CD4-positive, alpha-beta T cell treated with Interleukin-15 for 1 hour (primary cell): ENCODE results near the gene PLAC9.
"Not testable (repeated sequence)": the region's sequence is repeated elsewhere in the genome, so short reads cannot be mapped to it uniquely, and the experiment has no call there.

Source experiments
- DNase-seq: peaks from one replicate; pipeline ENCODE4 v3.0.0-alpha.2; 2020

The PLAC9 gene, protein sequence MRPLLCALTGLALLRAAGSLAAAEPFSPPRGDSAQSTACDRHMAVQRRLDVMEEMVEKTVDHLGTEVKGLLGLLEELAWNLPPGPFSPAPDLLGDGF

DNA sequence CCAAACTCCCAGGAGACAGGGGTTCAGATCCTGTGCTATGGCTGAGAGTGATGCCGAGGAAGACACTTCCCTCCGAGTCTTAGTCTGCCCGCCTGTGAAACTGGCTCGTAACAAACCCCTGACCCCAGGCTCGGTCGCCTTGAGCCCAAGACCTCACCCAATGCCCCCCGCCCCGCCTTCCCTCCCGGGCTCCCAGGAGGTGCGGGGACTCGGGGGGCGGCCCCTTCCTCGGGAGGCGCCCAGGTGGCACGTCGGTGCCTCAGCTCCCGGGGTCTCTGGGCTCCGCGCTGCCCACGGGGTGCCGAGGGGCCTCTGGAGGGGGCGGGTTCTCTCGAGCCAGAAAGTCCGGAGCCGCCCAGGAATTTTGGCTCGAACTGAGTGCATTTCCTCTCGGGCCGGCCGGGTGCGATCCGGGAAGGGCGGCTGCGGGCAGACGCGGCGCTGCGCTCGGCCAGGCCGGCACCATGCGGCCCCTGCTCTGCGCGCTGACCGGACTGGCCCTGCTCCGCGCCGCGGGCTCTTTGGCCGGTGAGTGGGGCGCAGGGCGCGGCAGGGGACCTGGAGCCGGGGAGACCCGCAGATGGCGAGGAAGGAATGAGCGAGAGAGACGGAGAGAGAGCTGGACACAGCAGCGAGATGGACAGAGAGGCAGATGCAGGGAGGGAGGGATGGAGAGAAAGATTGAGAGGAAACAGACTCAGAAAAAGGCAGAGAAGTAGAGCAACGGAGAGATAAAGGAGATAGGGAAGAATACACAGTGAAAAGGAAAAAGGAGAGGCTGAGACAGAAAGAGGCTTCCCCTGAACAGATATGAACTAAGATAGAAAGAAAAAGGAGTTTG, at the start of gene PLAC9:
Gene PLAC9 (plus strand): TSS at position 432 of the 841 bp plus-strand sequence. CDS start 33 bp downstream, at position 465.
- DNase-seq = no peak

DNA sequence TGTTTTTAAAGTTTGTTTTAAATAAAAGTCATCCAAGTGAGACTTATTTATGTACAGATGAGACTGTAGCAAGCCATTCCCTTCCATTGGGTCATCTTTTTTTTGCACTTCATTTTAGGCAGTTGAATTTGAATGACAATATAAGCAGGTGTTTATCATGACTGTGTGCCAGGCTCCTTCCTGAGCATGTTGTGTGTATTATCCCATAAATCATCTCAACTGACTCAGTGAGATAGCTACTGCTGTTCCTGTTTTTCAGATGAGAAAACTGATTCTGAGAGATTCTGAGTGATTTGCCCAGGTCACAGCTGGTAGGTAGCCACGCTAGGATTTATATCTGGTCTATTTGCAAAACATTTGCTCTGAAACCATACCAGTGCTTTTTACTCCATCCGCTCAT, 42.4 kb upstream of the PLAC9 start:
- no peak for DNase-seq

DNA sequence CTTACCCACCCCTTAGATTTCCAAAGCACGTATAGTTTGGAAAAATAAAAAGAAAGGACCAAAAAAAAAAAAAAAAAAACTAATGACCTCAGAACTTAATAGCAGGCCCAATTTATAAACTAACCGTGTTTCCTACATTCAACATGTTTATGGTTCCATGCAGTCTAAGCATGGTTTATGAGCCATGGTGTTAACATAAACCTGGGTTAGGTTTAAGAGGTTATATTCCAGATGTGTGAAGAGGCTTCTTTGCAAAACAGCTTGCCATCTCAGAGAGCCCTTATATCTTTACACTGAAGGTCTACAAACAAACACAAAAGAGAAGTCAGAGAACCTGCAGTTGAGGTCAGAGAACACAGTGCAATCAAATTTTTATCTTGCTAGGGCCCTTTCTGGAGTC, 38.3 kb upstream of the PLAC9 start:
- no peak for DNase-seq

DNA sequence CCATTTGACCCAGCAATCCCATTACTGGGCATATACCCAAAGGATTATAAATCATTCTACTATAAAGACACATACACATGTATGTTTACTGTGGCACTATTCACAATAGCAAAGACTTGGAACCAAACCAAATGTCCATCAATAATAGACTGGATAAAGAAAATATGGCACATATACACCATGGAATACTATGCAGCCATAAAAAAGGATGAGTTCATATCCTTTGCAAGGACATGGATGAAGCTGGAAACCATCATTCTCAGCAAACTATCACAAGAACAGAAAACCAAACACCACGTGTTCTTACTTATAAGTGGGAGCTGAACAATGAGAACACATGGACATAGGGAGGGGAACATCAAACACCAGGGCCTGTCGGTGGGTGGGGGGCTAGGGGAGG, 34.3 kb upstream of the PLAC9 start:
- DNase-seq = not testable (repeated sequence)

DNA sequence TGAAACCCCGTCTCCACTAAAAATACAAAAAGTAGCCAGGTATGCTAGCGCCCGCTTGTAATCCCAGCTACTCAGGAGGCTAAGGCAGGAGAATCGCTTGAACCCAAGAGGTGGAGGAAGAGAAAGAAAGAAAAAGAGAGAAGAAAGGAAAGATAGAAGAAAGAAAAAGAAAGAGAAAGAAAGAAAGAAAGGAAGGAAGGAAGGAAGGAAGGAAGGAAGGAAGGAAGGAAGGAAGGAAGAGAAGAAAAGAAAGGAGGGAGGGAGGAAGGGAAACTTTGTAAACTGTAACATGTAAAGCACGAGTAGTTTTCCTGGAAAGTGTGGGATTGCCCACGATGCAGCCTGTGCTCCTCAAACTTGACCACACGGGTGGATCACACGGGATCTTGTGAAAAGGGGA, 33.2 kb upstream of the PLAC9 start:
- not testable (repeated sequence) for DNase-seq

DNA sequence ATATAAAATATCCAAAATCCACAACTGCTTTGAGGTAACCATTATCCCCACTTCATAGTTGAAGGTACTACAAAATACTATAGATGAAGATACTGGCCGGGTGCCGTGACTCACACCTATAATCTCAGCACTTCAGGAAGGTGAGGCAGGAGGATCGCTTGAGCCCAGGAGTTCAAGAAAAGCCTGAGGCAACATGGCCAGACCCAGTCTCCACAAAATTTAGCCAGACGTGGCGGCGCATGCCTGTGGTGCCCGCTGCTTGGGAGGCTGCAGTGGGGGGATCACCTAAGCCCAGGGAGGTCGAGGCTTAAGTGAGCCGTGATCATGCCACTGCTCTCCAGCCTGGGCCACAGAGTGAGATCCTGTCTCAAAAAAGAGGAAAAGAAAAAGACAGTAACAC, 32.4 kb upstream of the PLAC9 start:
- no peak for DNase-seq

DNA sequence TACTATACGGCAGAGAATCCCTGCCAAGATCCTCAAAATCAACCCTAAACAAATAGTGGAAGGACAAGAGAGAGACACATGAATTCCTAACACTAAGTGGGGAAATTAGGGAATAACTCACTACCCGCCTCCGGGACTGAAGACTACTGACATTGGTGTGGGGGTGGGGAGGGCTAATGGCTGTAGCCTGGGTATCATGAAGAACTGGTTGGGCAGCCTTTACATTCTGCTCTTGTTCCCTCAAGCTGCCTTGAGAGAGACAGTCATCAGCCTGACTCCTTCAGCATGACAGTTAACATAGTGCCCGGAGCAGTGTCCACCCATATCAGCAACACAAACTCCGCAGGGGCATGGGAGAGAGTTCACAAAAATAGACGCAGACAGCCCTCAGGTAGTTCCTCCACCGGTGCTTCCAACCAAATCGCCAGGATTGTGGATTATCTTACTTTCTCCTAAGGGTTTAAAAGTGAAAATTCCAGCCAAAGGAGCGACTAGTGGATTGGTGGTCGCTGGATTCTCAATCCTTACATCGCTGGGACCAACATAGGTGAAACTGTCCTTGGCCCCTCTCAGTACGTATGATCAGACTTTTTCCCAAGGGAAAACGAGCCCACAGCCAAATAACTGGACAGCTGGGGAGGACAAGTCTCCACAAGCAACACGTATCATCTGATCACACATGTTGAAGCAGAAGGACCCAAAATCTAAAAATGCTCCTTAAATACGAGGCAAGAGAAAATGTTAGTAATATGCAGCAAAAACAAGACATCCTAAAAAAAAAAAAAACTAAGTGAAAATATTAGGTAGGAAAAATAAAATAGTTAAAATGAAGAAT, 31.5 kb upstream of the PLAC9 start:
- DNase-seq = no peak

DNA sequence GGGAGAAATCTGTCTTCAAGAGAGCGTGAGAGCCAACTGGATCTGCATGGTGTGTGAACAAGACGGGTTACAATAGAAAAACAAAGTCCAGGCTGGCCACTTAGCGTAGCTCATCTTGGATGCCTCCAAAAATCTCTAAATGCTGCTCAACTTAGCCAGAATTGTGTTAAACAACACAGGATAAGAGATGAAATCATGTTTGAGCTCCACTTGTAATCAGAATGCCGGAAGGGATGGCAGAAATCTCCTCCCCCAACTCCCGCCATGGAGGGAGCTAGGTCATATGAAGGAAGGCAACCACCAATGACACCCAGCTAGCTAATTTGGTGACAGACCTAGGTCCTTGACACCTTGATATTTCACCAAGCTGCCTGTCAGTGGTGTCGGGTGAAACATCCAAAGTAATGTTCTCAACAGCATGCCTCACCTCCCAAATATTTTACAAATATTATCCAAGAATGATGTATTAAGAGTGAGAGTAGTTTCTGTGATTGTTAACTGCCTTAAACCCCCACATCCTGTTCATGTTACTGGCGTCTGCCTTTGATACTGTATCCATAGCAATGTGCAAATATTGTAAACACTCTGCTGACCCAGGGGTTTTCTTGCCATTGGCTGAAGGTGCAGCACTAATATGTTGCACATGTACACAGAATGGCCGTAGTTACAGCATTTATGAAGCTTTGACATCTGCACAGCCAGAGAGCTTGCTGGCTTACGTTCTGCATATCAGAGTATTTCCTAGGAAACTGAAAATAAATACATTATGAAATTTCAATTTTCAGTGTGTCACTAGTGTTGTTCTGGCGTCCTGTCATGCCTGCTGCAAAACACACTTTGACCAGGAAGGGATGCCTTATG, 28.2 kb upstream of the PLAC9 start:
- DNase-seq = no peak

DNA sequence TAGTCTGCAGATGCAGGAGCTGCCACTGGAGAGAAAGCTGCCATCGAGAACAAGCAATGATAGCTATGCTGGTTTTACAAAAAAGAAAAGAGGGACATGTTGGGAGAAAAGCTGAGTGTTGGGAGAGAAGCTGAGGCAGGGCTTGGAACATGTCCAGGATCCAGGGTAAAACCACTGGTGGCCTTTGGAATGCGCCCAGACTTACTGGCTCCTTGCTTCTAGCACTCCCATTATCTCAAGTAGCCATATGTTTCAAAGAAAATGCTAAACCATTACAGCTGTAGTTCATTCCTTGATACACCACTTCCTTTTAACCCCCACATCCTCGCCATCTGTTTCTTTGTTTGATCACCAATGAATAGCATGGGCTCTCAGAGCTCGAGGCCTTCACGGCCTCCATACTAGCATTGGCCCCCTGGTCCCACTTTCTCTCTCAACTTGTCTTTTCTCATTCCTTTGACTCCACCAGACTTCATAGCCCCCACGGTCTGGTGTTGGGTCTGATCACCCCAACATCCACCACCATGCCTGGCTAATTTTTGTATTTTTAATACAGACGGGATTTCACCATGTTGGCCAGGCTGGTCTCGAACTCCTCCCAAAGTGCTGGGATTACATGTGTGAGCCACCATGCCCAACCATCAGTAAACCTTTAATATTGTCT, 23.8 kb upstream of the PLAC9 start:
- no peak for DNase-seq

DNA sequence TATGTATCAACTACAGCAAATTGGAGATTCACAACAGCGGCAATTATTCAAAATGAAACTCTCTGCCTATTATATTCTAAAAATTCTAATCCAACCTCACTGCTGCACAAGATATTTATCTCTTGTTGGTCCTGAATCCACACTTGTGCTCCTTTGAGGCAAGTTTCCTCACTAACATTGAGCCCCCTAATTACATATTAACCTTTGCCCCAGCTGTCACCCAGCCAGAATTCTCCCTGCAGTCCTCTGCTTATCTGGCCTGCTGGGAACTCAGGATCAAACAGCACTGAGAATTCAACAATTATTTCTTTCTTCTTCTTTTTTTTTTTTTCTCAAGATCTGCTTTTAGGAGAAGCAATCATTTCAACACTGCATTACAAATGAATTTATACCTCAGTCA, 21.5 kb upstream of the PLAC9 start:
- DNase-seq = no peak

DNA sequence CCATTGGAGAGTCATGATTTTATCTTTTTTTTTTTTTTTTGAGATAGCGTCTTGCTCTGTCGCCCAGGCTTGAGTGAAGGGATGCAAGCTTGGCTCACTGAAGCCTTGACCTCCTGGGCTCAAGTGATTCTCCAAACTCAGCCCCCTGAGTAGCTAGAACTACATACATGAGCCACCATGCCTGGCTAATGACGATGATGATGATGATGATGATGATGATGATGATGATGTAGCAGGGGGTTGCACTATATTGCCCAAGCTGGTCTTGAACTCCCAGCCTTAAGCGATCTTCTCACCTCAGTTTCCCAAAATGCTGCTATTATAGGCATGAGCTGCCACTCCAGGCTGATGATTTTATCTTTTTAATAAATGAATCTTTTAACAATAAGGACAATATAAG, 13.9 kb upstream of the PLAC9 start:
- no peak for DNase-seq

DNA sequence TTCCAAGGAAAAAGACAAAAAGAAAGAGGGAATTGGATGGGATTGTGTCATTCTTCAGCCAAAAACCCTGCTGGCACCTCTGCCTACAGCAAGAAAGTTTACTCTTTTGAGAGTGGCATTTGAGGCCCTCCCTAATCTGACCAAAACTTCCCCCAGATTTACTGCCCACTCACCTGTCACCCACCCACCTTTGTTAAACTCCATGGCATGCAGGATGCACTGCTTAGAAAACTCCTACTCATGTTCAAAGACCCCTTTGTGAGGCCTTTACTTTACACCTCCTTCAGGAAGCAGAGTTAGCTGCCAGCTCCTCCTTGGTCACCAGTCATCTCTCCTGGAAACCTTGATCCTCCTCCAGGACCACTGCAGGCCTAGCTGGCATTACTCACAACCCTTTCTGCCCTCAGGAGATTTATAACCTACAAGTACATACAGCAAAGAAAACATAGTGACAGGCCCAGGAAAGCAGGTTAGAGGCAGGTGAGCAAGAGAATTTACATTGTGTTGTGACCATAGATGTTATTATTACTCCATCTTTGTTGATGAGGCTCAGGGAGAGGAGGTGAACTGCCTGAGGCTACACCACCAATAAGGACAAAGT, 10.3 kb upstream of the PLAC9 start:
- no peak for DNase-seq

DNA sequence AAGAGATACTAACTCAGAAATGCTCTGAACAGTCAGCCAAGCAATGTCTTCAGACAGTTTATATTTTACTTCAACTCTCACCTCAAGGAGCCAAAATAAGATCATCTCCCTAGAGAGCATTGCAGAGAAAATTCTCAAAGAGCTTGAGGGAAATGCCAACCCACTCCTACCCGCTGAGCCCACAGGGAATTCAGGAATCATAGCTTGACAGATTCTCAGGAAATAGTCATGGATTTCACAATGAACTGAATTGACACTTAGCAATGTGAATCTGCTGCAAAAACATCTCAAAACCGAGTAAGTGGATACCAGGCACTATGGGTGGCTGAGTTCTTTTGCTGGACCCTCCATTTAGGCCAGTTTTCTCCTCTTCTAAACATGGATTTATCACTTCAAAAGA, 9.8 kb upstream of the PLAC9 start:
- no peak for DNase-seq

DNA sequence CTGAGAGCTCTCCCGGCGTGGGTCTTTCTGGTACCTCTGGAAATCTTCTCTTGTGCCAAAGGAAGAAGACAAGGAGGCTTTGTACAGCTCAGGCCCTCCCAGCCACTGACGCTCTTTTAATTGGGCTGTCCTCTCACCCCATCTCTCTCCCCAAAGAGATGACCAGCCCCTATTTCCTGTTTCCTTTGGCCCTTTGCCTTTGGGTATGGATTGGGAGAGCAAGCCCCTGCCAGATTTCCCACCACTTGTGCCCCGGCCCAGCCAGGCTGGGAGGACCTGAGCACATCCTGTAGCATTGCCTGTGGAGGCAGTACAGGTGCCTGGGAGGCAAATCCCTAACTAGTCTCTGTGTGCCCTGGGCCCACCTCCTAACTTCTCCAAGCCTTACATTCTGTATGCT, 5.7 kb upstream of the PLAC9 start:
- DNase-seq = no peak

DNA sequence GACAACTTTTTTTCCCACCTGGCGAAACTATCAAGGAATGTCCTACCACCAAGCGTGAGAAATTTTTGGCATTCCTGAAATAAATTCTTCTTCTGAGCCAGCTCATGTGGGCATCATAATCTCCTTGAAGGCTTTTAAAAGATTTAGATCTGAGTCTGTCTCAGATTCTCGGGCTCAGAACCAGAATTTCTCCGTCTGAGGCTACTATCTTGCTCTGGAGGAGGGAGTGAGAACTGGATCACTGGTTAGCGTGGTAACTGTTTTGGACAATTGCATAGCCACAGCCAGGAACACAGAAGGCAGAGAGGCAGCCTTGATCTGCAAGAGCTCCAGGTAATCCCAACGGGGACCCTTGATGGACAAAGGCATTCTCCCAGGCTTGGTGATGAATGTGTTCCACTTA, 1.0 kb upstream of the PLAC9 start:
- DNase-seq = no peak

DNA sequence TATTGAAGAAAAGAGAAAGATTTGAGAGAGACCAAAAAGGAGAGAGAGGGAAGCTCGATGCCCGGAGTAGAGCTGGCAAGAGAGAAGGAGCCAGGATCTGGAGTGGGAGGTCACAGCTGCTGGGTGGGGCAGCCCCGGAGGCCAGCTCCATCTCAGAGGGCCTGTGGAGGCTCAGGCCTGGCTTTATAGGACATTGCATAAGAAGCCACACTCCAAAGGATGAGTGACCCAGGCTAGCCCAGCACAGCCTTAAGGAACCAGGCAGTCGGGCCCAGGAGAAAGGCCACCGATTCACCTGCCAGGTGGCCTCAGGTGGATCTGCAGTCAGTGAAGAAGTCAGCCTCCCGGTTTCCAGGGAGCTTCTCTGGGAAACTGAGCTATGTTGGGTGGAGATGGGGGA, 676 bp downstream of the PLAC9 start:
- no peak for DNase-seq

DNA sequence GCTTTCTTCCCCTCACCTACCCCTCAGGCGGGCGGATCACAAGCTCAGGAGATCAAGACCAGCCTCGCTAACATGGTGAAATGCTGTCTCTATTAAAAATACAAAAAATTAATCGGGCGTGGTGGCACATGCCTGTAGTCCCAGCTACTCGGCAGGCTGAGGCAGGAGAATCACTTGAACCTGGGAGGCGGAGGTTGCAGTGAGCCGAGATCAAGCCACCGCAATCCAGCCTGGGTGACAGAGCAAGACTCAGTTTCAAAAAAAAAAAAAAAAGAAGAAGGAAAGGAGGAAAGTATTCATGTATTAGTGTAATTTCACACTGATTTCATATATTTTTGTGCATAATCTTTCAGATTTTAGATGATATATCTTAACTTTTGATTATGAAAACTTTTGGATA, 1.2 kb downstream of the PLAC9 start:
- not testable (repeated sequence) for DNase-seq

DNA sequence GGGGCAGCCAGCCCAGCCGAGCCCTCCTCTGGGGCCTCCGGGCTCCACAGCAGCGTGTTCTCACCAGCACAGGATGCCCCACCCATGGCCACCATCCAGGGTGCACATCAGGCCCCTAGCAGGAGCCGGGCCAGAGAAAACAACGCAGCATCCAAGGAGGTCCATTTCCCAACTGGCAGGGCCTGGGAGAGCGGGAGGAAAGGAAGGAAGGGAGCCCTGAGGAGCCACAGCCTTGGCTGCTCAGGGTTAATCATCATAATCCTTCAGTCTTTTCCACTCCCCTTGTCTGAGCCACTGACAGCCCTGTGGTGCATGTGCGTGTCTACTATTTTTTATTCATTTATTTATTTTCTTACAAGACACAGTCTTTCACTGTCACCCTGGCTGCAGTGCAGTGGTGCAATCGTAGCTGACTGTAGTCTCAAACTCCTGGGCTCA, 3.6 kb downstream of the PLAC9 start:
- no peak for DNase-seq

DNA sequence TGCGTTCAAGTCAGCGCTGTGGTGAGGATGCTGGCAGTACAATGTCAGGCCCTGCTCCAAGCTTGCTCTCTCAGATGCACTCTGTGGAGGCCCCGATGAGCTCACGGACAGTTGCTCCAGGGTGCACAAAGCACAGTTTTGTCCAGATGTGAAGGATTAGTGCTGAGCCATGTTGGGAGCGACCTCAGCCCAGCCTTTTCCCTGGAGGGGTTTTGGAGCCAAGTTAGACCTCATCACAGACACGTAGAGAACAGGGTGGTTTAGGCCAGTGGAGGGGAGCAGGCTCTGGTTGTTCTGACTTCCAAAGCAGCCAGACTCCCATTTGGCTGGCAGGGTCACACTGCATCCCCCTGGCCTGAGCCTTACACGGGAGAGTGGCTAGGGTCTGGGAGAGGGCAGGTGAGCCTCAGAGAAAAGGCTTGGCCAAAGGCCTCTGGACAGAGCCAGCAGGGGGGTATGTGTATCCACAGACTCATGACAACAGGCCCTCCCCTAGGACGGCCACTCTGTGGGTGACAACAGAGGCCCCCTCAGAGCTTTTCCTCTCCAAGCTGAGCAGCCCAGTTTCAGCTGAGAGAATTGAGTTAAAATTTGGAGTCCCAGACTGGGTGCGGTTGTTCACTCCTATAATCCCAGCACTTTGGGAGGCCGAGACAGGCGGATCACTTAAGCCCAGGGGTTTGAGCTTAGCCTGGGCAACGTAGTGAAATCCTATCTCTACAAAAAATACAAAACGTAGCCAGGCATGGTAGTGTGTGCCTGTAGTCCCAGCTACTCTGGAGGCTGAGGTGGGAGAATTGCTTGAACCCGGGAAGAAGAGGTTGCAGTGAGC, 4.7 kb downstream of the PLAC9 start:
- DNase-seq = no peak

DNA sequence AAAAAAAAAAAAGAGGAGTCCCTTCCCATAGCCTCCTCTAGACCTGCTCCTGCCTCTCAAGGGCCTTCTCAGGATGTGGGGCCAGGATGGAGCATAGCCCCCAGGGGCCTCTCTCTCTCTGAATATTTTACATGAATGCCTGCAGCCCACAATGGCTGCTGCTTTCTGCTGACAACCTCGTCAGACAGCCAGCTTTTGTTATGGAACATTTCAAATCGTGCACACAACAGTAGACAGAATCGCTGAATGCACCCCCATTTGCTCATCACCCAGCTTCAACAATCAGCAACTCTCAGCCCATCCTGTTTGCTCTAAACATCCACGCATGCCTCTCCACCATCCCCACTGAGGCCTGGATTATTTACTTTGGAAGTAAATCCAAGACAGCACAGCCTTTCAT, 5.4 kb downstream of the PLAC9 start:
- no peak for DNase-seq

DNA sequence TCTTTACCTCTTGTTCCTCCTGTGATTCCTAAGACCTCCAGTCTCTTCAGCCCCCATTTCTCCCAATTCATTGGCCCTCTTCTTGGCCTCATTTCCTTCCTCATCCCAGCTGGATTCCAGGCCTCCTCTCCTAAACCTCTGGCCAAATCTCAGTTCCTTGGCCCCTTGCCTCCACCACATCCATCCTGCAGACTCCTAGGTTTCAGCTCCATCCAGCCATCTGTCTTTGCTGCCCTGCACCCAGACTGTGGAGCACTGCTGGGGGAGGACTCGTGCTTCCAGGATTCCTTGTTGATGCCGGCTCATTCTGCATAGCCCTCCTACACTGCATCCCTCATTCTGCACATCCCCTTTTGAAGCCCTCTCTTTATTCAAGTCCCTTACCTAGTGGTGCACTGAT, 6.7 kb downstream of the PLAC9 start:
- DNase-seq = no peak
